ENCODE measurements around the gene MAN1B1.

MAN1B1 gene

GRCh38 chr9:137086531-137087408, at the start of gene MAN1B1:
Gene MAN1B1 (plus strand): TSS chr9:137086985. CDS start chr9:137087000, 15 bp downstream.
- DNase-seq: peak; percentile 99

- no peak for DNase-seq
Observed at GRCh38 chr9:137037035-137037434, 49.8 kb upstream of the MAN1B1 start.

GRCh38 chr9:137037483-137037882, 49.3 kb upstream of the MAN1B1 start:
- no peak for DNase-seq

GRCh38 chr9:137038916-137039315, 47.9 kb upstream of the MAN1B1 start:
- no peak for DNase-seq

GRCh38 chr9:137039611-137040366, 47.0 kb upstream of the MAN1B1 start:
- no peak for DNase-seq

- no peak for DNase-seq
Observed at GRCh38 chr9:137040568-137040967, 46.2 kb upstream of the MAN1B1 start.

GRCh38 chr9:137041124-137041523, 45.7 kb upstream of the MAN1B1 start:
- DNase-seq: no peak

- no peak for DNase-seq
Observed at GRCh38 chr9:137042751-137043727, 43.7 kb upstream of the MAN1B1 start.

GRCh38 chr9:137044037-137044436, 42.7 kb upstream of the MAN1B1 start:
- no peak for DNase-seq

- no peak for DNase-seq
Observed at GRCh38 chr9:137044502-137045177, 42.1 kb upstream of the MAN1B1 start.

GRCh38 chr9:137045294-137046087, 41.3 kb upstream of the MAN1B1 start:
- no peak for DNase-seq

- DNase-seq: peak; percentile 74
Observed at GRCh38 chr9:137046088-137046787, 40.5 kb upstream of the MAN1B1 start, which contains the start of gene NPDC1. Gene NPDC1 (minus strand): TSS chr9:137046177. CDS start chr9:137045989, 188 bp downstream.

- no peak for DNase-seq
Observed at GRCh38 chr9:137048655-137049543, 37.9 kb upstream of the MAN1B1 start.

GRCh38 chr9:137049544-137050449, 37.0 kb upstream of the MAN1B1 start:
- DNase-seq: peak; percentile 48

GRCh38 chr9:137050570-137050969, 36.2 kb upstream of the MAN1B1 start:
- DNase-seq: no peak

GRCh38 chr9:137051145-137051724, 35.5 kb upstream of the MAN1B1 start:
- no peak for DNase-seq

GRCh38 chr9:137052293-137052692, 34.5 kb upstream of the MAN1B1 start:
- no peak for DNase-seq
